ENCODE measurements around the gene MYO6. TPM values are rescaled to one million over a fixed set of nuclear protein-coding genes. Genes with fewer than 3 reads are reported as not detected.

The MYO6 gene
- total RNA-seq, 1 experiment from 2014 or later, result 46.9 TPM

- H2BK5ac ChIP-seq (ENCODE audit: insufficient read length, low read length), result no peak overlapping the region
- no peak for DNase-seq
- no peak overlapping the region for H2BK15ac ChIP-seq (ENCODE audit: low read depth, low read length)
- no peak overlapping the region for H3K4me2 ChIP-seq (ENCODE audit: insufficient read depth, insufficient read length, low read length)
- no peaks in the 10 kb centered on the region for H3K27me3 ChIP-seq (ENCODE audit: insufficient read depth, low read length)
- no peaks in the 10 kb centered on the region for H3K79me1 ChIP-seq (ENCODE audit: insufficient read depth, low read depth, low read length, poor library complexity, severe bottlenecking)
- H3K4me1 ChIP-seq (ENCODE audit: insufficient read depth, low read length), result no peaks in the 10 kb centered on the region
- H4K8ac ChIP-seq (replicated peaks; ENCODE audit: insufficient read length, low read depth, low read length), result no peak overlapping the region
- H3K4ac ChIP-seq (ENCODE audit: low read depth, low read length), result no peak overlapping the region
- no peak overlapping the region for H2AFZ ChIP-seq (ENCODE audit: low read length)
- H2BK20ac ChIP-seq (ENCODE audit: low read depth, low read length, poor library complexity, severe bottlenecking), result no peak overlapping the region
- WGBS (ENCODE audit: extremely low coverage, insufficient read length, low lambda C conversion rate), result no CpG with 5 or more reads among the region's 1 CpG
- no peak overlapping the region for H3K56ac ChIP-seq (ENCODE audit: insufficient read length, low read depth, low read length)
- H2BK12ac ChIP-seq (ENCODE audit: insufficient read length, low read depth, low read length), result no peak overlapping the region
- Mint-ChIP-seq H3K36me3 (ENCODE audit: insufficient read depth in 1 of 3, low read depth in 3 of 3) (peaks cover 0 to 12% (median 0%) of the 10 kb centered on the region in 3 experiments; a peak in 3 of 7 replicates), H3K9me3 (no peaks in the 10 kb centered on the region), H3K27me3 (ENCODE audit: low read depth) (no peaks in the 10 kb centered on the region), H3K4me1 (peaks cover 14 to 18% of the 10 kb centered on the region in 2 experiments), H3K4me3 (no peak overlapping the region), H3K27ac (0 out of 7 replicates have a peak overlapping the region, but pooled peaks of 1 of the 3 experiments have one; percentile 44)
- no peak overlapping the region for H3K23ac ChIP-seq (ENCODE audit: insufficient read length, low read depth, low read length)
- TF ChIP-seq, protein P1, sequence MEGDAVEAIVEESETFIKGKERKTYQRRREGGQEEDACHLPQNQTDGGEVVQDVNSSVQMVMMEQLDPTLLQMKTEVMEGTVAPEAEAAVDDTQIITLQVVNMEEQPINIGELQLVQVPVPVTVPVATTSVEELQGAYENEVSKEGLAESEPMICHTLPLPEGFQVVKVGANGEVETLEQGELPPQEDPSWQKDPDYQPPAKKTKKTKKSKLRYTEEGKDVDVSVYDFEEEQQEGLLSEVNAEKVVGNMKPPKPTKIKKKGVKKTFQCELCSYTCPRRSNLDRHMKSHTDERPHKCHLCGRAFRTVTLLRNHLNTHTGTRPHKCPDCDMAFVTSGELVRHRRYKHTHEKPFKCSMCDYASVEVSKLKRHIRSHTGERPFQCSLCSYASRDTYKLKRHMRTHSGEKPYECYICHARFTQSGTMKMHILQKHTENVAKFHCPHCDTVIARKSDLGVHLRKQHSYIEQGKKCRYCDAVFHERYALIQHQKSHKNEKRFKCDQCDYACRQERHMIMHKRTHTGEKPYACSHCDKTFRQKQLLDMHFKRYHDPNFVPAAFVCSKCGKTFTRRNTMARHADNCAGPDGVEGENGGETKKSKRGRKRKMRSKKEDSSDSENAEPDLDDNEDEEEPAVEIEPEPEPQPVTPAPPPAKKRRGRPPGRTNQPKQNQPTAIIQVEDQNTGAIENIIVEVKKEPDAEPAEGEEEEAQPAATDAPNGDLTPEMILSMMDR (conservative IDR thresholded peaks at IDR 0.05), result no peak
- H4K5ac ChIP-seq (ENCODE audit: insufficient read length, low read depth, low read length), result no peak overlapping the region
- H4K20me1 ChIP-seq (ENCODE audit: control insufficient read depth, insufficient read depth, insufficient read length), result no peaks in the 10 kb centered on the region
- H3K18ac ChIP-seq (ENCODE audit: insufficient read length, low read depth, low read length), result no peak overlapping the region
- no peaks in the 10 kb centered on the region for H3K9me3 ChIP-seq (ENCODE audit: control insufficient read depth, low read depth, low read length)
- no peak overlapping the region for H2BK120ac ChIP-seq (ENCODE audit: low read depth, low read length, poor library complexity, severe bottlenecking)
- no peak overlapping the region for H4K91ac ChIP-seq (ENCODE audit: insufficient read length, low read depth, low read length)
- no peak overlapping the region for H3K14ac ChIP-seq (ENCODE audit: insufficient read depth, low read length)
- no peaks in the 10 kb centered on the region for H3K79me2 ChIP-seq (ENCODE audit: insufficient read depth, low read length)
- no peak overlapping the region for H3K9ac ChIP-seq (ENCODE audit: extremely low read depth, insufficient read length, low read length)
- no peaks in the 10 kb centered on the region for H3K23me2 ChIP-seq (ENCODE audit: insufficient read length, low read depth, low read length, poor library complexity, severe bottlenecking)
- no peak overlapping the region for H3K27ac ChIP-seq (ENCODE audit: insufficient read length, low read depth, low read length)
- no peak overlapping the region for H2AK5ac ChIP-seq (ENCODE audit: insufficient read length, low read length)
- H3T11ph ChIP-seq (ENCODE audit: low read length), result no peak overlapping the region
Measured at GRCh38 chr6:75761489-75761888, 12.4 kb downstream of the MYO6 start.

Data from H9 (cell line).